ENCODE data around the gene CRBN.

CRBN gene

DNA sequence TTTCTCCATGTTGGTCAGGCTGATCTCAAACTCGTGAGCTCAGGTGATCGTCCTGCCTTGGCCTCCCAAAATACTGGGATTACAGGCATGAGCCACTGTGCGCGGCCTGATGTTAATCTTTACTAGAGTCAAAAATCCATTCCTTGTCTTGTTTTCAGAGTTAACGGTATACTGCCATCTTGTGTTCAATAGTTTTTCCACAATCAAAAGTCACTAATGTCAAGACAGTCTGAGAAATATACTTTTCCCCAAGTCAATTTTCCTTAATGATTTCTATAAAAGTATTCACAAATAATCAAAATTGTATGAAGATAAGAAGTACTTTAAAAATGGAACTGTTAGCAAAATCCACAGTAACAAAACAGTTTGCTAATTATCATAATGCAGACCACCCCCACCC lies 8.5 kb downstream of the CRBN start:
- H3K9ac ChIP-seq (ENCODE audit: insufficient read length, low read depth), result no peak overlapping the region
- H3K36me3 ChIP-seq (ENCODE audit: insufficient read depth, insufficient read length, low read length), result peaks cover 87% of the 10 kb centered on the region
- H3K9me3 ChIP-seq (ENCODE audit: insufficient read depth, low read length), result no peaks in the 10 kb centered on the region
- peak; percentile 11 for DNase-seq (ENCODE audit: low read depth, low spot score)
- H3K4me3 ChIP-seq (ENCODE audit: insufficient read length, low read depth), result no peak overlapping the region
- TF ChIP-seq ZNF274 (IDR thresholded peaks at IDR 0.05; ENCODE audit: low read depth, low read length), result no peak
- TF ChIP-seq SUZ12 (IDR thresholded peaks at IDR 0.05; ENCODE audit: extremely low read depth, insufficient read depth, insufficient read length), result no peak
- TF ChIP-seq YY1 (IDR thresholded peaks at IDR 0.05; ENCODE audit: insufficient read depth, insufficient read length), result no peak
- H3K27me3 ChIP-seq (ENCODE audit: insufficient read depth, insufficient read length), result no peaks in the 10 kb centered on the region
- no peaks in the 10 kb centered on the region for H3K4me1 ChIP-seq (ENCODE audit: insufficient read depth, insufficient read length)

DNA sequence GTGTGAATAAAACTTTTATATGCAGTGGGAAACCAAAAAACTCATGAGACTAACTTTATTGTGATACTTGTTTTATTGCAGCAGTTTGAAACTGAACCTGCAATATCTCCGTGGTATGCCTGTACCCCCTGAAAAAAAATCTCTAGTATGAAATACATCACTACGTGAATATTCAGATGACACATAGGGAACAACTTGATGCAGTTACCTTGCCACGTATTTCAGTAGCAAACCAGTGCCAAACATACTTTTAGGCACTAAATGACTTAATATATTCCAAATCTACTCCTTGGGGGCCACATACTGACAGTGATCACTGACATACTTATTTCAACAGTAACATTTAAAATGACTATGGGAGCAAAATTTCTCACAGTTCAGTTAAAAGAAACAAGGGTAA lies 13.8 kb downstream of the CRBN start:
- TF ChIP-seq ZNF274 (IDR thresholded peaks at IDR 0.05; ENCODE audit: low read depth, low read length) (no peak), YY1 (IDR thresholded peaks at IDR 0.05; ENCODE audit: insufficient read depth, insufficient read length) (no peak)
- Histone ChIP-seq H3K9me3 (ENCODE audit: insufficient read depth, low read length) (no peaks in the 10 kb centered on the region), H3K4me3 (ENCODE audit: insufficient read length, low read depth) (no peak overlapping the region), H3K36me3 (ENCODE audit: insufficient read depth, insufficient read length, low read length) (peaks cover 76% of the 10 kb centered on the region), H3K27me3 (ENCODE audit: insufficient read depth, insufficient read length) (no peaks in the 10 kb centered on the region), H3K4me1 (ENCODE audit: insufficient read depth, insufficient read length) (no peaks in the 10 kb centered on the region), H3K9ac (ENCODE audit: insufficient read length, low read depth) (no peak overlapping the region)
- no peak for DNase-seq (ENCODE audit: low read depth, low spot score)

DNA sequence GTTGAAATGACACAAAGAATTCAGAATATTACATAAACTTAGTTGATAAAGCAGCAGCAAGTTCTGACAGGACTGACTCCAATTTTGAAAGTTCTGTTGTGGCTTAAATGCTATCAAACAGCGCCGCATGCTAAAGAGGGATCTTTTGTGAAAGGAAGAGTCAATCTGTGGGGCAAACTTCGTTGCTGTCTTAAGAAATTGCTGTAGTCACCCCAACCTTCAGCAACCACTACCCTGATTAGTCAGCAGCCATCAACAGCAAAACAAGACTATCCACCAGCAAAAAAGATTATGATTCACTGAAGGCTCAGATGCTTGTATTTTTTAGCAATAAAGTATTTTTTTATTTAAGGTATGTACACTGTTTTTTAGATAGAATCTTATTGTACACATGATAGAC lies 14.2 kb downstream of the CRBN start:
- Histone ChIP-seq H3K4me3 (ENCODE audit: insufficient read length, low read depth) (no peak overlapping the region), H3K9ac (ENCODE audit: insufficient read length, low read depth) (no peak overlapping the region), H3K4me1 (ENCODE audit: insufficient read depth, insufficient read length) (no peaks in the 10 kb centered on the region), H3K36me3 (ENCODE audit: insufficient read depth, insufficient read length, low read length) (peaks cover 73% of the 10 kb centered on the region), H3K27me3 (ENCODE audit: insufficient read depth, insufficient read length) (no peaks in the 10 kb centered on the region), H3K9me3 (ENCODE audit: insufficient read depth, low read length) (no peaks in the 10 kb centered on the region)
- TF ChIP-seq YY1 (IDR thresholded peaks at IDR 0.05; ENCODE audit: insufficient read depth, insufficient read length), result no peak
- TF ChIP-seq SUZ12 (IDR thresholded peaks at IDR 0.05; ENCODE audit: extremely low read depth, insufficient read depth, insufficient read length), result no peak
- TF ChIP-seq ZNF274 (IDR thresholded peaks at IDR 0.05; ENCODE audit: low read depth, low read length), result no peak
- DNase-seq (ENCODE audit: low read depth, low spot score), result no peak

DNA sequence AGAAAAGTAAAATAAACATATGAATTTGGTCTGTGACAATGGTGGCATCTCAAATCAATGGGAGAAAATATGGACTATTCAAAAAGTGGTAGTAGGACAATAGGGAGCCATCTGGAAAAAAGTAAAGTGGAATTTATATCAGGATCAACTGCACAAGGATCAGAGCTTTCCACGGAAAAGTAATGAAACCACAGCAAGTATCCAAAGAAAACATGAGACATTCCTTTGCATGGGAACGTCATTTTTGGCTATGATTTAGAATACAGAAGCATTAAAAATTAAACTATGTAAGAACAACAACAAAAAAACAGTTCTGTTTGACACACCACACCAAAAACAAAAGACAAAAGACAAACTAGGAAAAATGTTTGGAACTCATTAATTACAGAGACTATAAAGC lies 18.7 kb downstream of the CRBN start:
- H3K9ac ChIP-seq (ENCODE audit: insufficient read length, low read depth), result no peak overlapping the region
- no peaks in the 10 kb centered on the region for H3K27me3 ChIP-seq (ENCODE audit: insufficient read depth, insufficient read length)
- H3K9me3 ChIP-seq (ENCODE audit: insufficient read depth, low read length), result no peaks in the 10 kb centered on the region
- H3K4me3 ChIP-seq (ENCODE audit: insufficient read length, low read depth), result no peak overlapping the region
- no peaks in the 10 kb centered on the region for H3K4me1 ChIP-seq (ENCODE audit: insufficient read depth, insufficient read length)
- TF ChIP-seq YY1 (IDR thresholded peaks at IDR 0.05; ENCODE audit: insufficient read depth, insufficient read length), result no peak
- no peak for TF ChIP-seq SUZ12 (IDR thresholded peaks at IDR 0.05; ENCODE audit: extremely low read depth, insufficient read depth, insufficient read length)
- no peak for TF ChIP-seq ZNF274 (IDR thresholded peaks at IDR 0.05; ENCODE audit: low read depth, low read length)
- H3K36me3 ChIP-seq (ENCODE audit: insufficient read depth, insufficient read length, low read length), result peaks cover 66% of the 10 kb centered on the region
- no peak for DNase-seq (ENCODE audit: low read depth, low spot score)

DNA sequence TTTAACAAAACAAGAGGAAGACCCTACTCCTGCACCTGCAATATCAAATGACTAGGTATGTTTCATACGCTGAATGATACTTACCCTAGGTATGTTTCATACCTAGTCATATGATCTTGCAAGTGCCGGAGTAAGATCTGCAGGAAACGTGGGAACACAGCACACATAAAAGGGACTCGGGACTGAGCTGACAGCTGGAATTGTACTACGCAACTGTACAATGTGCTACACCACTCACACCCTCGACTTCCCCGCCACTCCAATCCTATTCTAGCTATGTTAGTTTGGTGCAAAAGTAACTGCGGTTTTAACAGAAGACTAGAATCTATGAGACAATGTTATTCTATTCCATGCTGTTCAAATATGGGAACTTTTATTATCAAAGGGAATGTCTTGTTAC lies 22.0 kb downstream of the CRBN start:
- DNase-seq (ENCODE audit: low read depth, low spot score), result no peak
- no peak overlapping the region for H3K4me3 ChIP-seq (ENCODE audit: insufficient read length, low read depth)
- peaks cover 63% of the 10 kb centered on the region for H3K36me3 ChIP-seq (ENCODE audit: insufficient read depth, insufficient read length, low read length)
- TF ChIP-seq ZNF274 (IDR thresholded peaks at IDR 0.05; ENCODE audit: low read depth, low read length) (no peak), SUZ12 (IDR thresholded peaks at IDR 0.05; ENCODE audit: extremely low read depth, insufficient read depth, insufficient read length) (no peak), YY1 (IDR thresholded peaks at IDR 0.05; ENCODE audit: insufficient read depth, insufficient read length) (no peak)
- H3K9me3 ChIP-seq (ENCODE audit: insufficient read depth, low read length), result no peaks in the 10 kb centered on the region
- H3K27me3 ChIP-seq (ENCODE audit: insufficient read depth, insufficient read length), result no peaks in the 10 kb centered on the region
- no peak overlapping the region for H3K9ac ChIP-seq (ENCODE audit: insufficient read length, low read depth)
- no peaks in the 10 kb centered on the region for H3K4me1 ChIP-seq (ENCODE audit: insufficient read depth, insufficient read length)

DNA sequence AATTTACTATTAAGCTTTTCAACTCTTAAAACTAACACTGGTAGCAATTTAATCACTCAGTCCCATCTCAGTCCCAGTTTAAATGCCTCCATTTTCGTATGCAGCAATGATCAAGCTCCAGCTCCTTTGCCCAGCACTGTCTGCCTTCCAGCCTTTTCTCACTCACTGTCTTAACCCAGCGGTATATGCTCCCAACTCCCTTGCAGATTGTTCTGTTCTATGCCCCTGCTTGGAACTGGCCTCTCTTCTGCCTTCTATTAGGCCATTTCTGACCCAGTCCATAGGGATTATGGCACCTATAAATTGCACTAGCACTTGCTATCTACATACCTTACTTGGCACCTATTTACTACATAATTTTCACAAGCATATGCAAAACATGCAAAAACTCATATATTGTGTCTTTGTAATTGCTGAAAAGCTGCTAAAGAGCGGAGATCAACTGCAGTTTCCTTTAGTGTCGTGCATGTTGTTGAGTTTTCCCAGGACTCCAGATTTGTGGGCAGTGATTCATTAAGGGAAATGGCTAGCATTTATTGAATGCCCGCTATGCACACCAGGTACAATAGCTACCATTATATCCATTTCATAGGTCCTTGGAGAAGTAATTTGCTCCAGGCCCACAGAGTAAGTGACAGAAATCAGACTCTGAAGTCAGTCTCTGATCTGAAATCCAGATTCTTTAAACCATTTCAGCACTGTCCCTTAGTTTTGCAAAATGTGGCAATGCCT lies 24.4 kb downstream of the CRBN start:
- no peak for DNase-seq (ENCODE audit: low read depth, low spot score)
- Histone ChIP-seq H3K4me1 (ENCODE audit: insufficient read depth, insufficient read length) (no peaks in the 10 kb centered on the region), H3K36me3 (ENCODE audit: insufficient read depth, insufficient read length, low read length) (peaks cover 72% of the 10 kb centered on the region), H3K9ac (ENCODE audit: insufficient read length, low read depth) (no peak overlapping the region), H3K4me3 (ENCODE audit: insufficient read length, low read depth) (no peak overlapping the region), H3K9me3 (ENCODE audit: insufficient read depth, low read length) (no peaks in the 10 kb centered on the region), H3K27me3 (ENCODE audit: insufficient read depth, insufficient read length) (no peaks in the 10 kb centered on the region)
- TF ChIP-seq SUZ12 (IDR thresholded peaks at IDR 0.05; ENCODE audit: extremely low read depth, insufficient read depth, insufficient read length) (no peak), YY1 (IDR thresholded peaks at IDR 0.05; ENCODE audit: insufficient read depth, insufficient read length) (no peak), ZNF274 (IDR thresholded peaks at IDR 0.05; ENCODE audit: low read depth, low read length) (no peak)

DNA sequence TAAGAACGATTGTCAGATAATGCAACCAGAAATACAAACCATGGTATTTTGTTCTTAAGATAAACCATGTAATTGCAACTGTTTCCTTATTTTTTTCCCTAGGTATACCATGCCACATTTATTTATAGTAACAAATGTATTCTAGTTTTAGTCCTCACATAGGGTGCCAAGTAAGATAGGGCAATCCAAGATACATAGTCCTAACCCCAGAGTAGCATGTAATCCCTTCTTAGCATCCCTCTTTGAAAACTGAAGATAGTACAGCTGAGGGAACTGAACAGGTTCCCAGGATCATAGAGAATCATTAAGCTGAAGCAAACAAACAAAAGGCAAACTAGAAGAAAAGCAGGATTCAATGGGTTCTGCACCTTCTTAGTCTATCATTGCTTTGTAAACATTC lies 28.0 kb downstream of the CRBN start:
- Histone ChIP-seq H3K9ac (ENCODE audit: insufficient read length, low read depth) (no peak overlapping the region), H3K9me3 (ENCODE audit: insufficient read depth, low read length) (no peaks in the 10 kb centered on the region), H3K27me3 (ENCODE audit: insufficient read depth, insufficient read length) (no peaks in the 10 kb centered on the region), H3K4me1 (ENCODE audit: insufficient read depth, insufficient read length) (no peaks in the 10 kb centered on the region), H3K36me3 (ENCODE audit: insufficient read depth, insufficient read length, low read length) (peaks cover 84% of the 10 kb centered on the region), H3K4me3 (ENCODE audit: insufficient read length, low read depth) (no peak overlapping the region)
- TF ChIP-seq YY1 (IDR thresholded peaks at IDR 0.05; ENCODE audit: insufficient read depth, insufficient read length) (no peak), SUZ12 (IDR thresholded peaks at IDR 0.05; ENCODE audit: extremely low read depth, insufficient read depth, insufficient read length) (no peak), ZNF274 (IDR thresholded peaks at IDR 0.05; ENCODE audit: low read depth, low read length) (no peak)
- DNase-seq (ENCODE audit: low read depth, low spot score), result no peak

All from NT2/D1 (cell line).